K562 (cell line): ENCODE results near the gene KIRREL1. TPM values are rescaled to one million over a fixed set of nuclear protein-coding genes. Genes with fewer than 3 reads are reported as not detected.
A peak's percentile ranks its signal among the peaks of the same experiment; 100 is the strongest.

Experiments
- ATAC-seq: fragments of 200-7000 bp; cut with Tn5 transposase; 3 replicates; pipeline ENCODE4 v1.9.1; 2020; ENCODE audit warnings: moderate library complexity
- BruUV-seq: library from RNA; stranded (reverse); fragments of 400-500 nt; replicated peaks from 2 replicates; lab custom pipeline; 2021; lab: Mats Ljungman, UMichigan
- CTCF ChIA-PET: fragments of 300-600 bp; formaldehyde crosslinking; extraction: SDS; loops from one replicate; lab custom pipeline; 2021; ENCODE audit warnings: low intra/inter-chr PET ratio; lab: Yijun Ruan, JAX
- POLR2A ChIA-PET: fragments of 300-600, 350-650 bp; sonication (Branson Sonifier 250); formaldehyde crosslinking; extraction: SDS; loops from one replicate; lab custom pipeline; 2021; ENCODE audit warnings: antibody characterized with exemption, inconsistent platforms; lab: Yijun Ruan, JAX
- DNase-seq, 4 experiments: peaks; one replicate each; pipeline versions ENCODE4 v3.0.0 to v3.0.0-alpha.2; 2011 to 2018; ENCODE audit warnings: low spot score in 3 of 4, mixed read lengths in 3 of 4; ENCODE audit errors: extremely low read depth in 1 of 4
- FAIRE-seq: peaks from 2 replicates; lab custom pipeline; 2011; peaks lifted over from hg19 to GRCh38; lab: Jason Lieb, UNC
- H2AFZ ChIP-seq: 2 replicates; pipeline ENCODE4 v1.6.0; 2011; ENCODE audit warnings: low read depth, low read length, control low read depth, inconsistent platforms
- H3K27ac ChIP-seq: fragments of 200-600 bp; 3 replicates; pipeline ENCODE4 v1.8.0; 2011; ENCODE audit warnings: low read depth, mild to moderate bottlenecking, control low read depth, inconsistent platforms, low read length, moderate library complexity, mixed read lengths; ENCODE audit errors: extremely low read depth
- H3K27me3 ChIP-seq, 2 experiments: fragments of 300-600 bp in 1 of 2; 2 replicates in 1 of 2; 3 replicates in 1 of 2; pipeline versions ENCODE4 v1.6.0 to v1.8.0; 2011; ENCODE audit warnings: inconsistent platforms in 2 of 2, low read length in 2 of 2, mild to moderate bottlenecking in 1 of 2, mixed read lengths in 1 of 2, moderate library complexity in 1 of 2; ENCODE audit not compliant: control insufficient read depth in 2 of 2, insufficient read depth in 2 of 2
- H3K36me3 ChIP-seq: fragments of 300-600 bp; 3 replicates; pipeline ENCODE4 v1.8.0; 2011; ENCODE audit warnings: mild to moderate bottlenecking, low read length, inconsistent platforms; ENCODE audit not compliant: control insufficient read depth, insufficient read depth
- H3K4me1 ChIP-seq, 2 experiments: fragments of 200-600 bp in 1 of 2; replicated peaks in 1 of 2; 2 replicates in 1 of 2; 3 replicates in 1 of 2; pipeline versions ENCODE4 v1.5.1 to v1.8.0; 2011; ENCODE audit warnings: inconsistent platforms in 2 of 2, low read length in 2 of 2, mild to moderate bottlenecking in 1 of 2, mixed read lengths in 1 of 2, moderate library complexity in 1 of 2; ENCODE audit not compliant: control insufficient read depth in 2 of 2, insufficient read depth in 2 of 2
- H3K4me2 ChIP-seq: 2 replicates; pipeline ENCODE4 v1.6.1; 2011; ENCODE audit warnings: low read length, control low read depth, inconsistent platforms, mixed read lengths; ENCODE audit not compliant: insufficient read depth
- H3K4me3 ChIP-seq: fragments of 200-600 bp; sonication (generic), shearing (Covaris generic); 2 replicates; pipeline ENCODE4 v1.5.1; 2016; ENCODE audit warnings: control low read depth, inconsistent platforms
- H3K79me2 ChIP-seq: fragments of 200-600 bp; 3 replicates; pipeline ENCODE4 v1.8.0; 2011; ENCODE audit warnings: low read length, inconsistent platforms; ENCODE audit not compliant: control insufficient read depth, insufficient read depth
- H3K9ac ChIP-seq, 2 experiments: 2 replicates each; pipeline versions ENCODE4 v1.6.0 to v1.6.1; 2011; ENCODE audit warnings: low read depth in 2 of 2, low read length in 2 of 2, control low read depth in 1 of 2, inconsistent platforms in 1 of 2, mild to moderate bottlenecking in 1 of 2, mixed read lengths in 1 of 2; ENCODE audit not compliant: insufficient read depth in 1 of 2
- H3K9me1 ChIP-seq: one replicate; pipeline ENCODE4 v1.6.0; 2011; ENCODE audit warnings: inconsistent platforms, mild to moderate bottlenecking, low read length, moderate library complexity; ENCODE audit not compliant: control insufficient read depth, insufficient read depth
- H3K9me3 ChIP-seq: replicated peaks from 2 replicates; pipeline ENCODE4 v1.5.1; 2011; ENCODE audit warnings: low read depth, low read length, inconsistent platforms; ENCODE audit not compliant: control insufficient read depth, insufficient read depth
- H4K20me1 ChIP-seq: replicated peaks from 2 replicates; pipeline ENCODE4 v1.6.1; 2011; ENCODE audit warnings: low read length, inconsistent platforms, mixed read lengths; ENCODE audit not compliant: control insufficient read depth, insufficient read depth
- ARID1B ChIP-seq: fragments of 450-650 bp; IDR thresholded peaks from 2 replicates; pipeline ENCODE4 v1.6.1; 2016; ENCODE audit warnings: antibody characterized with exemption, mild to moderate bottlenecking, inconsistent platforms
- BMI1 ChIP-seq: fragments of 150-350 bp; IDR thresholded peaks from 2 replicates; pipeline ENCODE4 v1.6.1; 2014; ENCODE audit warnings: low read length
- CHAMP1 ChIP-seq: fragments of 450-650 bp; IDR thresholded peaks from 2 replicates; pipeline ENCODE4 v1.6.1; 2016; ENCODE audit warnings: mild to moderate bottlenecking
- RBM39 ChIP-seq: fragments of 200-400 bp; formaldehyde crosslinking; optimal IDR thresholded peaks from 2 replicates; pipeline ENCODE3; 2018; ENCODE audit warnings: low read depth, low read length
- SMAD4 ChIP-seq: fragments of 250-450 bp; sonication (Bioruptor Pico); conservative IDR thresholded peaks from 2 replicates; pipeline ENCODE4 v1.8.0; 2021; ENCODE audit warnings: inconsistent platforms, mild to moderate bottlenecking, moderate library complexity
- SRSF7 ChIP-seq: fragments of 200-400 bp; formaldehyde crosslinking; optimal IDR thresholded peaks from 2 replicates; pipeline ENCODE3; 2017; ENCODE audit warnings: mild to moderate bottlenecking, low read depth, low read length
- ZBTB34 ChIP-seq: fragments of 250-450 bp; sonication (Bioruptor Pico); IDR thresholded peaks from 2 replicates; pipeline ENCODE4 v1.8.0; 2021; ENCODE audit warnings: mild to moderate bottlenecking, moderate library complexity
- ZNF280A ChIP-seq: fragments of 450-650 bp; IDR thresholded peaks from 2 replicates; pipeline ENCODE4 v1.6.1; 2018; ENCODE audit warnings: mild to moderate bottlenecking, low read depth; ENCODE audit not compliant: partially characterized antibody
- WGBS: fragments of 100-300 bp; shearing (Covaris generic); methylation state at CpG from one replicate; pipeline ENCODE4 v1.1.6; 2016; ENCODE audit warnings: low coverage, mixed read lengths; ENCODE audit not compliant: insufficient coverage; ENCODE audit errors: missing lambda C conversion rate; 5-methylcytosine and 5-hydroxymethylcytosine counted together
- in situ Hi-C: fragments of 300-500 bp; cut with MboI; formaldehyde crosslinking; loops from 4 replicates; pipeline ENCODE4 v1.15.0; 2018; ENCODE audit warnings: inconsistent platforms, mixed read lengths
- intact Hi-C: fragments of 100-400 bp; cut with micrococcal nuclease; formaldehyde crosslinking; loops from 2 replicates; pipeline ENCODE4 v1.14.2; 2022
- polyA plus RNA-seq, 8 experiments: library from polyadenylated mRNA; depleted of rRNA in 4 of 8; stranded (reverse) in 5 of 8; unstranded in 3 of 8; fragments of >200 nt; fragmentation: Nextera tagmentation in 2 of 8; fragmentation: Illumina TruSeq in 1 of 8; extraction: Ambion mirVana in 2 of 8; extraction: Trizol in 1 of 8; gene quantifications; 2 replicates each; pipeline versions ENCODE4 v1.2.1 to v1.2.3, GENCODE V29; 2011 to 2014; ENCODE audit warnings: inconsistent platforms in 1 of 8, missing spikeins in 1 of 8
- total RNA-seq, 7 experiments: library from RNA; depleted of rRNA in 6 of 7; stranded (reverse); fragments of >200 nt in 6 of 7; fragmentation: Illumina TruSeq in 2 of 7; extraction: Trizol in 2 of 7; gene quantifications; 2 replicates each; pipeline versions ENCODE4 v1.2.1 to v1.2.3, GENCODE V29; 2011 to 2021; ENCODE audit warnings: low replicate concordance in 1 of 7
- TF ChIP-seq, protein P1 (sequence below): sonication (generic); formaldehyde crosslinking; IDR thresholded peaks from 2 replicates; pipeline ENCODE4 v1.8.1; 2023; ENCODE audit warnings: missing genetic modification reagents, mild to moderate bottlenecking, borderline replicate concordance
- TF ChIP-seq, protein P2 (sequence below): fragments of 450-650 bp; IDR thresholded peaks from 2 replicates; pipeline ENCODE4 v1.6.1; 2016

Gene KIRREL1
- total and polyA plus RNA-seq, 9 of the 15 experiments (the other 6 are each of a cell fraction or from before 2014, with no cell fraction given) = under 0.01 to 0.22 (median 0.03) TPM; not detected in 3

- no TSS peak for BruUV-seq
- no peak overlapping the region for H2AFZ ChIP-seq
- ChIA-PET CTCF (no interaction called here), POLR2A (interaction anchor here (1.8 kb wide), 1 partner anchor 9 kb away, joined by 5 read pairs; no protein-coding TSS in a partner anchor)
- no peaks in the 10 kb centered on the region for H3K36me3 ChIP-seq
- peak; percentile 83 for ATAC-seq
- peaks cover 3% of the 10 kb centered on the region in 2 experiments; a peak in 3 of 5 replicates for H3K4me1 ChIP-seq
- H3K9me3 ChIP-seq = no peaks in the 10 kb centered on the region
- FAIRE-seq = no peak
- no peak overlapping the region for H3K27ac ChIP-seq
- WGBS = 0% methylated on average over 4 of the region's 5 CpGs
- H4K20me1 ChIP-seq = no peaks in the 10 kb centered on the region; the same call in 1 of the 2 replicates
- peaks cover 0 to 14% of the 10 kb centered on the region in 2 experiments; a peak in 2 of 5 replicates for H3K27me3 ChIP-seq
- in situ Hi-C loops = no loop called here
- no peak overlapping the region; a peak in 1 of 4 replicates for H3K9ac ChIP-seq
- H3K79me2 ChIP-seq = no peaks in the 10 kb centered on the region
- peak in 3 of 4 experiments; percentile 20 to 41 (median 30) for DNase-seq
- H3K4me3 ChIP-seq = no peak overlapping the region
- H3K9me1 ChIP-seq = no peaks in the 10 kb centered on the region
- intact Hi-C loops = no loop called here
- H3K4me2 ChIP-seq = peak overlapping the region; percentile 49; the same call in 1 of the 2 replicates
- TF ChIP-seq, protein P1, sequence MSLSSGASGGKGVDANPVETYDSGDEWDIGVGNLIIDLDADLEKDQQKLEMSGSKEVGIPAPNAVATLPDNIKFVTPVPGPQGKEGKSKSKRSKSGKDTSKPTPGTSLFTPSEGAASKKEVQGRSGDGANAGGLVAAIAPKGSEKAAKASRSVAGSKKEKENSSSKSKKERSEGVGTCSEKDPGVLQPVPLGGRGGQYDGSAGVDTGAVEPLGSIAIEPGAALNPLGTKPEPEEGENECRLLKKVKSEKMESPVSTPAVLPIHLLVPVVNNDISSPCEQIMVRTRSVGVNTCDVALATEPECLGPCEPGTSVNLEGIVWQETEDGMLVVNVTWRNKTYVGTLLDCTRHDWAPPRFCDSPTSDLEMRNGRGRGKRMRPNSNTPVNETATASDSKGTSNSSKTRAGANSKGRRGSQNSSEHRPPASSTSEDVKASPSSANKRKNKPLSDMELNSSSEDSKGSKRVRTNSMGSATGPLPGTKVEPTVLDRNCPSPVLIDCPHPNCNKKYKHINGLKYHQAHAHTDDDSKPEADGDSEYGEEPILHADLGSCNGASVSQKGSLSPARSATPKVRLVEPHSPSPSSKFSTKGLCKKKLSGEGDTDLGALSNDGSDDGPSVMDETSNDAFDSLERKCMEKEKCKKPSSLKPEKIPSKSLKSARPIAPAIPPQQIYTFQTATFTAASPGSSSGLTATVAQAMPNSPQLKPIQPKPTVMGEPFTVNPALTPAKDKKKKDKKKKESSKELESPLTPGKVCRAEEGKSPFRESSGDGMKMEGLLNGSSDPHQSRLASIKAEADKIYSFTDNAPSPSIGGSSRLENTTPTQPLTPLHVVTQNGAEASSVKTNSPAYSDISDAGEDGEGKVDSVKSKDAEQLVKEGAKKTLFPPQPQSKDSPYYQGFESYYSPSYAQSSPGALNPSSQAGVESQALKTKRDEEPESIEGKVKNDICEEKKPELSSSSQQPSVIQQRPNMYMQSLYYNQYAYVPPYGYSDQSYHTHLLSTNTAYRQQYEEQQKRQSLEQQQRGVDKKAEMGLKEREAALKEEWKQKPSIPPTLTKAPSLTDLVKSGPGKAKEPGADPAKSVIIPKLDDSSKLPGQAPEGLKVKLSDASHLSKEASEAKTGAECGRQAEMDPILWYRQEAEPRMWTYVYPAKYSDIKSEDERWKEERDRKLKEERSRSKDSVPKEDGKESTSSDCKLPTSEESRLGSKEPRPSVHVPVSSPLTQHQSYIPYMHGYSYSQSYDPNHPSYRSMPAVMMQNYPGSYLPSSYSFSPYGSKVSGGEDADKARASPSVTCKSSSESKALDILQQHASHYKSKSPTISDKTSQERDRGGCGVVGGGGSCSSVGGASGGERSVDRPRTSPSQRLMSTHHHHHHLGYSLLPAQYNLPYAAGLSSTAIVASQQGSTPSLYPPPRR (CRISPR knock-in tag) = no peak
- TF ChIP-seq BMI1 (no peak), ARID1B (no peak; the same call in 1 of the 2 replicates), RBM39 (no peak), CHAMP1 (no peak), ZBTB34 (CRISPR knock-in tag) (no peak), SRSF7 (no peak), SMAD4 (CRISPR knock-in tag) (peak; percentile 77; the same call in 1 of the 2 replicates), ZNF280A (no peak)
- TF ChIP-seq, protein P2, sequence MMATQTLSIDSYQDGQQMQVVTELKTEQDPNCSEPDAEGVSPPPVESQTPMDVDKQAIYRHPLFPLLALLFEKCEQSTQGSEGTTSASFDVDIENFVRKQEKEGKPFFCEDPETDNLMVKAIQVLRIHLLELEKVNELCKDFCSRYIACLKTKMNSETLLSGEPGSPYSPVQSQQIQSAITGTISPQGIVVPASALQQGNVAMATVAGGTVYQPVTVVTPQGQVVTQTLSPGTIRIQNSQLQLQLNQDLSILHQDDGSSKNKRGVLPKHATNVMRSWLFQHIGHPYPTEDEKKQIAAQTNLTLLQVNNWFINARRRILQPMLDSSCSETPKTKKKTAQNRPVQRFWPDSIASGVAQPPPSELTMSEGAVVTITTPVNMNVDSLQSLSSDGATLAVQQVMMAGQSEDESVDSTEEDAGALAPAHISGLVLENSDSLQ = peak; percentile 47
Observed at GRCh38 chr1:158043232-158043631, 49.8 kb downstream of the KIRREL1 start.
